ENCODE measurements around the gene GFRA4. TPM values are rescaled to one million over a fixed set of nuclear protein-coding genes. Genes with fewer than 3 reads are reported as not detected.
A peak's percentile ranks its signal among the peaks of the same experiment; 100 is the strongest.

The GFRA4 gene
- total RNA-seq, 1 donor from 2014 or later: not detected

- H3K4me3 ChIP-seq: peak overlapping the region; percentile 57 to 74
- H3K27ac ChIP-seq: peak overlapping the region; percentile 89
- no peak for DNase-seq (ENCODE audit: extremely low spot score in 2 of 2)
- H3K27me3 ChIP-seq: no peaks in the 10 kb centered on the region
- intact Hi-C loops (cut with DNase I): loop anchor here (5.0 kb wide), 1 partner anchor 97 kb away; no protein-coding TSS in a partner anchor
- H3K4me1 ChIP-seq: peaks cover 39% of the 10 kb centered on the region
- no peaks in the 10 kb centered on the region for H3K9me3 ChIP-seq
- peak in 1 of 2 donors; percentile 30 for TF ChIP-seq POLR2A (IDR thresholded peaks at IDR 0.05)
- TF ChIP-seq CTCF (IDR thresholded peaks at IDR 0.05): no peak
- peak in 1 of 2 donors; percentile 79 for TF ChIP-seq POLR2AphosphoS5 (IDR thresholded peaks at IDR 0.05; ENCODE audit: insufficient read depth in 1 of 2, low read depth in 1 of 2)
- no peaks in the 10 kb centered on the region for H3K36me3 ChIP-seq
Observed at GRCh38 chr20:3679749-3680700, 16.8 kb upstream of the GFRA4 start.

DNA sequence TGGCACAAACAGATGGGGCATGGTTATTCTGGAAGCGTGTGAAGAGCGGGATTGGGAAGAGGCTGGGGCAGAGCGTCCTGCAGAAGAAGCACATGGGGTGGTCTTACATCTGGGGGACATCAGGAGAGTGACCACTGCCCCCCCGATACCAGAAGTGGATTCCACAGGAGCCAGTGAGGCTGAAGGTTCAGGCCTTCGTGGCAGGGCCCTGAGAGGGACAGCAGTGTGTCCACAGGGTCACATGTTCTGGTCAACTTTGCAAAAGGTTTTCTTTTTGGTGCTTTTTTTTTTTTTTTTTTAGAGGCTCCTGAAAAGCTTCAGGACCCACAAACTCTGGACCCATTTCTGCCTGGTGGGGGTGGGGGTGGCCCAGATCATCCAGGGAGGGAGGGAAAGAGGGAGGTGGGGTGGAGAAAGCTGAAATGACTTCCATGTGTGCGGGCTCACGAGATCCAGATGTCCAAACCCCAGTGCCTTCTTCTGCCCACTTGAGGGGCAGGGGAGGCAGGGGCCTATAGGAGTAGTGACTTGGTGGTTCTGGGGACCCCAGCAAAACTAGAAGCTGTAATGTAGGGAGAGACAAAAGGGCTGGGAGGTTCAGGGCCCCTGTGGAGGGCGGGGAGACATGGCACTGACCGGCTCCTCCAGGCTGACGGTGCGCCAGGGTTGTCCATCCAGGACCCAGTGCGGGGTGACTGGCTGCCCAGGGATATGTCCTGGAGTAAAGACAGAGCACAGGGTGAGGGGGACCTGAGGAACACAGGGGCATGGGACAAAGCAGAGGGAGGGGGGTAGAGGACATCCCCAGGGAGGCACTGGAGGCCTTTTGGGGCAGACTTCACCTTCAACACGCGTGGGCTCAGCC, 15.9 kb upstream of the GFRA4 start:
- Histone ChIP-seq H3K4me1 (peaks cover 39% of the 10 kb centered on the region), H3K36me3 (no peaks in the 10 kb centered on the region), H3K27me3 (no peaks in the 10 kb centered on the region), H3K9me3 (no peaks in the 10 kb centered on the region), H3K4me3 (peak overlapping the region; percentile 57 to 74), H3K27ac (peak overlapping the region; percentile 89)
- no peak for DNase-seq (ENCODE audit: extremely low spot score in 2 of 2)
- TF ChIP-seq CTCF (IDR thresholded peaks at IDR 0.05) (no peak), POLR2AphosphoS5 (IDR thresholded peaks at IDR 0.05; ENCODE audit: insufficient read depth in 1 of 2, low read depth in 1 of 2) (no peak), POLR2A (IDR thresholded peaks at IDR 0.05) (no peak)
- intact Hi-C loops (cut with DNase I): loop anchor here (5.0 kb wide), 1 partner anchor 98 kb away; no protein-coding TSS in a partner anchor

DNA sequence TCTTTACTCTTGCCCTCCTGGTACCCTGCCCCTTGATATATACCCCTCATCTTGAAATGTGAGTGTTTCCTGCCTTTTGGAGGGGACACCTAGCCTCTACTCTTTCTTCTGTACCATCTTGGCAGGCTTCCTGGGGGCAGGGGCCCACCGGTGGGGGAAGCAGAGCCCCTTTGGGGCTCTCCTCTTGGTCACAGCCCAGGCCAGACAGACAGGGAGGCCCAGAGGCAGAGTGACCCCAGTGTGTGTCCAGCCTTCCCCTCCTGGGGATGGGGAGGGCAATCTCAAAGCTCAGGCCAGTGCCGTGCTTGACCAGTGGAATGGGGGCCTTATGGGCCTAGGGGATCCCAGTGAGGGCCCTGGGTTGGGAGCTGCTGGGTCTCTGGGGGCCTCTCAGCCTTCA, 15.0 kb upstream of the GFRA4 start:
- peak overlapping the region; percentile 89 for H3K27ac ChIP-seq
- H3K4me3 ChIP-seq: no peak overlapping the region
- DNase-seq (ENCODE audit: extremely low spot score in 2 of 2): no peak
- no peak for TF ChIP-seq POLR2A (IDR thresholded peaks at IDR 0.05)
- no peak for TF ChIP-seq POLR2AphosphoS5 (IDR thresholded peaks at IDR 0.05; ENCODE audit: insufficient read depth in 1 of 2, low read depth in 1 of 2)
- no peak for TF ChIP-seq CTCF (IDR thresholded peaks at IDR 0.05)
- H3K36me3 ChIP-seq: no peaks in the 10 kb centered on the region
- H3K4me1 ChIP-seq: peaks cover 39% of the 10 kb centered on the region
- intact Hi-C loops (cut with DNase I): loop anchor here (5.0 kb wide), 1 partner anchor 99 kb away; no protein-coding TSS in a partner anchor
- H3K27me3 ChIP-seq: no peaks in the 10 kb centered on the region
- no peaks in the 10 kb centered on the region for H3K9me3 ChIP-seq

DNA sequence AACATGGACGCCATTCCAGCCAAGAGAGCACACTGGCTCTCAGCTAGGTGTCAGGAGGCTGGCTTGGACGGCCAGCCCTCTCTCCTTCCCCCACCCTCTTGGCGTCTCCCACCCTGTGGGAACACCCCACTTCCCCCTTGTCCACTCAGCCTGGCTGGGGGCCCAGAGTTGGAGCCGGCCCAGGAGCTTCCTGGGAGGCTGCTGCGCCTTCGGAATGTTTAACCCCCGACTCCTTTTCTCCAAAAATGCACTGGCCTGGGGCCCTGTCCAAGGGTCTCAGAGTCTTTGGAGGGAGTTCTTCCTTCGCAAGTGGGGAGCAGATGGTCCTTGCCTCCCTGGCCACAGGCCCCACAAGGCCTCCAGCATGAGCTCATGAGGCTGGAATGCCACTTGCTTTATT, 14.5 kb upstream of the GFRA4 start:
- Histone ChIP-seq H3K27ac (peak overlapping the region; percentile 89), H3K9me3 (no peaks in the 10 kb centered on the region), H3K4me3 (peak overlapping the region in 1 of 2 donors; percentile 17), H3K27me3 (no peaks in the 10 kb centered on the region), H3K36me3 (no peaks in the 10 kb centered on the region), H3K4me1 (peaks cover 42% of the 10 kb centered on the region)
- intact Hi-C loops (cut with DNase I): loop anchor here (5.0 kb wide), 1 partner anchor 100 kb away; no protein-coding TSS in a partner anchor
- no peak for DNase-seq (ENCODE audit: extremely low spot score in 2 of 2)
- TF ChIP-seq CTCF (IDR thresholded peaks at IDR 0.05) (no peak), POLR2AphosphoS5 (IDR thresholded peaks at IDR 0.05; ENCODE audit: insufficient read depth in 1 of 2, low read depth in 1 of 2) (peak in 1 of 2 donors; percentile 72)

All from vagina (tissue), 2 donors.